Activated T-helper 2 cell treated with anti-CD3 and anti-CD28 coated beads, Interferon-gamma antibody, Interleukin-2, Interleukin-4, amounts not matched to agents 10 μg/mL and 5 μg/mL and 100 μg/mL, durations not matched to agents 14 hours and 24 hours and 36 hours (primary cell): ENCODE data around the gene TNPO3. TPM values are rescaled to one million over a fixed set of nuclear protein-coding genes. Genes with fewer than 3 reads are reported as not detected.
"Not testable (repeated sequence)": the region's sequence is repeated elsewhere in the genome, so short reads cannot be mapped to it uniquely, and the experiment has no call there.

Source experiments
- DNase-seq: peaks from one replicate; pipeline ENCODE4 v3.0.0; 2021; ENCODE audit warnings: low spot score
- H3K27ac Mint-ChIP-seq: one replicate; pipeline ENCODE4 v1.8.0; 2021; ENCODE audit warnings: mixed read lengths
- H3K27me3 Mint-ChIP-seq: one replicate; pipeline ENCODE4 v1.8.0; 2021; ENCODE audit warnings: low read depth, mixed read lengths
- H3K36me3 Mint-ChIP-seq: one replicate; pipeline ENCODE4 v1.8.0; 2021; ENCODE audit warnings: low read depth, mixed read lengths
- H3K4me1 Mint-ChIP-seq: one replicate; pipeline ENCODE4 v1.8.0; 2021; ENCODE audit warnings: low read depth, mixed read lengths
- H3K4me3 Mint-ChIP-seq: one replicate; pipeline ENCODE4 v1.8.0; 2021; ENCODE audit warnings: low read depth, mild to moderate bottlenecking, moderate library complexity, mixed read lengths
- H3K9me3 Mint-ChIP-seq: one replicate; pipeline ENCODE4 v1.8.0; 2021; ENCODE audit warnings: mixed read lengths
- intact Hi-C: fragments of 100-400 bp; cut with micrococcal nuclease; formaldehyde crosslinking; loops from one replicate; pipeline ENCODE4 v1.15.1; 2023
- total RNA-seq: library from RNA; stranded (reverse); gene quantifications from 2 replicates; pipeline ENCODE4 v1.2.3, GENCODE V29; 2022

The TNPO3 gene
- total RNA-seq, 1 donor from 2014 or later, result 53.7 TPM

DNA sequence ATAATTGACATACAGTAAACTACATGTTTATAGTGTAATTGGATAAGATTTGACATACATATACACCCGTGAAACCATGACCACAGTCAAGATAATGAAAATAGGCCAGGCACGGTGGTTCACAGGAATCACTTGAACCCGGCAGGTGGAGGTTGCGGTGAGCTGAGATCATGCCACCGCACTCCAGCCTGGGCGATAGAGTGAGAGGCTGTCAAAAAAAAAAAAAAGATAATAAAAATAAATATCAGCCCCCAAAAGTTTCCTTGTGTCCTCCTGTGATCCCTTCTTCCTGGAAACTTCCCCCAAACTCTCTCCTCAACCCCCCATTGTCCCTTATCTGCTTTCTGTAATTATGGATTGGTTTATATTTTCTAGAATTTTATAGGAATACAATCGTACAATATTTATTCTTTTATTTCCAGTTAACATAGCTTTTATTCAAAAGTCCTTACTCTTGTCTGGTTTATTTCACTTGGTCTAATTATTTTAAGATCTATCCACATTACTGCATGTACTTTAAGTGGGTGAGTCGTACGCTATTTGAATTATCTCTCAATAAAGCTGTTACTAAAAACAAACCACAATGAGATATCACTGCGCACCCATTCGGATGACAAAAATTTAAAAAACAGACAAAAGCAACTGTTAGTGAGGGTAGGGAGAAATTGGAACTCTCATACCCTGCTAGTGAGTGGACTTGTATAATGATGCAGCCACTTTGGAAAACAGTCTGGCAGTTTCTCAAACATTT is 30.1 kb upstream of the TNPO3 start:
- H3K9me3 Mint-ChIP-seq, result no peaks in the 10 kb centered on the region
- H3K4me1 Mint-ChIP-seq, result peaks cover 10% of the 10 kb centered on the region
- H3K36me3 Mint-ChIP-seq, result no peaks in the 10 kb centered on the region
- peaks cover 7% of the 10 kb centered on the region for H3K27me3 Mint-ChIP-seq
- intact Hi-C loops, result loop anchor here (5.0 kb wide), 1 partner anchor 78 kb away; no protein-coding TSS in a partner anchor
- no peak overlapping the region for H3K27ac Mint-ChIP-seq
- DNase-seq, result no peak
- H3K4me3 Mint-ChIP-seq, result no peak overlapping the region

DNA sequence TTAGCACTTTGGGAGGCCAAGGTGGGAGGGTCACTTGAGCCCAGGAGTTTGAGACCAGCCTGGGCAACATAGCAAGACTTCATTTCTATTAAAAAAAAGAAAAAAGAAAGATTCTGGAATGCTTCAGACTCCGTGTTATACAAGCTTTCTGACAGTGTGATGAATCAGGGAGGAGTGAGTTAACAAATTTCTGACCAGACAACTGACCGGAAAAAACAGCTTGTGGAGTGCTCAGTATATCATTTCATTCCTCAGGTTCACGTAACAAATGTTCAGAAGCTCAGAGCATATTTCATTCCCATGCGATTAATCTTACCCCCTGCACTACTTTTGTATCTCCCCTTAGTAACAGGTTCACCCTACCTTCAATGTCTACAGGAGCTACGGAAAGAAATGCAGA is 28.6 kb upstream of the TNPO3 start:
- no peaks in the 10 kb centered on the region for H3K9me3 Mint-ChIP-seq
- no peaks in the 10 kb centered on the region for H3K36me3 Mint-ChIP-seq
- no peak overlapping the region for H3K27ac Mint-ChIP-seq
- H3K27me3 Mint-ChIP-seq, result peaks cover 15% of the 10 kb centered on the region
- H3K4me3 Mint-ChIP-seq, result no peak overlapping the region
- intact Hi-C loops, result no loop called here
- no peaks in the 10 kb centered on the region for H3K4me1 Mint-ChIP-seq
- DNase-seq, result no peak

DNA sequence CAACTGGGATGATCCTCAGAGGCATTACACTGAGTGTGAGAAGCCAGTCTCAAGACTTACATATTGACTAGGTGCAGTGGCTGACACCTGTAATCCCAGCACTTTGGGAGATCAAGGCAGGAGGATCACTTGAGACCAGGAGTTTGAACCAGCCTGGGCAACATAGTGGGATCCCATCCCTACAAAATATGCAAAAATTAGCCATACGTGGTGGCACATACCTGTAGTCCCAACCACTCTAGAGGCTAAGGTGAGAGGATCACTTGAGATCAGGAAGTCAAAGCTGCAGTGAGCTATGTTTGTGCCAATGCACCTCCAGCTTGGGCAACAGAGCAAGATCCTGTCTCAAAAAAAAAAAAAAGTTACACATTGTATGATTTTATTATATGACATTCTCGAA is 23.5 kb upstream of the TNPO3 start:
- Mint-ChIP-seq H3K4me3 (no peak overlapping the region), H3K27me3 (peaks cover 16% of the 10 kb centered on the region), H3K36me3 (no peaks in the 10 kb centered on the region), H3K4me1 (no peaks in the 10 kb centered on the region), H3K9me3 (no peaks in the 10 kb centered on the region), H3K27ac (no peak overlapping the region)
- intact Hi-C loops, result no loop called here
- DNase-seq, result no peak

DNA sequence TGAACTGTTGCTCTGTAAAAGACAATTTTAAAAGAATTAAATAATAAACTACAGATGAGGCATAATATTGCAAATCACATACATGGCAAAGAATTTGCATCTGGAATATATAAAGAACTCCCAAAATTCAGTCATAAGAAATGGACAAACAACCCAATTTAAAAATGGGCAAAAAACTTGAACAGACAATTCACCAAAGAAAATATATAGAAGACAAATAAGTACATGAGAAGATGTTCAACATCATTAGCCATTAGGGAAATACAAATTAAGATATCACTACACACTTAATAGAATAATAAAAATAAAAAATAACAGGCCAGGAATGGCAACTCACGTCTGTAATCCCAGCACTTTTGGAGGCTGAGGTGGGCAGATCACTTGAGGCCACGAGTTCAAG is 22.0 kb upstream of the TNPO3 start:
- Mint-ChIP-seq H3K4me1 (peaks cover 4% of the 10 kb centered on the region), H3K4me3 (no peak overlapping the region), H3K27me3 (peaks cover 16% of the 10 kb centered on the region), H3K36me3 (no peaks in the 10 kb centered on the region), H3K9me3 (no peaks in the 10 kb centered on the region), H3K27ac (no peak overlapping the region)
- intact Hi-C loops, result no loop called here
- no peak for DNase-seq

- Mint-ChIP-seq H3K4me3 (no peak overlapping the region), H3K9me3 (no peaks in the 10 kb centered on the region), H3K36me3 (no peaks in the 10 kb centered on the region), H3K27me3 (peaks cover 15% of the 10 kb centered on the region), H3K4me1 (peaks cover 4% of the 10 kb centered on the region), H3K27ac (no peak overlapping the region)
- no peak for DNase-seq
- intact Hi-C loops, result no loop called here
Measured at GRCh38 chr7:129074994-129075393, 20.1 kb upstream of the TNPO3 start.

- no peaks in the 10 kb centered on the region for H3K36me3 Mint-ChIP-seq
- no peaks in the 10 kb centered on the region for H3K9me3 Mint-ChIP-seq
- H3K27me3 Mint-ChIP-seq, result peaks cover 9% of the 10 kb centered on the region
- DNase-seq, result no peak
- peaks cover 4% of the 10 kb centered on the region for H3K4me1 Mint-ChIP-seq
- no peak overlapping the region for H3K4me3 Mint-ChIP-seq
- H3K27ac Mint-ChIP-seq, result no peak overlapping the region
- intact Hi-C loops, result no loop called here
Measured at GRCh38 chr7:129074361-129074871, 19.5 kb upstream of the TNPO3 start.

DNA sequence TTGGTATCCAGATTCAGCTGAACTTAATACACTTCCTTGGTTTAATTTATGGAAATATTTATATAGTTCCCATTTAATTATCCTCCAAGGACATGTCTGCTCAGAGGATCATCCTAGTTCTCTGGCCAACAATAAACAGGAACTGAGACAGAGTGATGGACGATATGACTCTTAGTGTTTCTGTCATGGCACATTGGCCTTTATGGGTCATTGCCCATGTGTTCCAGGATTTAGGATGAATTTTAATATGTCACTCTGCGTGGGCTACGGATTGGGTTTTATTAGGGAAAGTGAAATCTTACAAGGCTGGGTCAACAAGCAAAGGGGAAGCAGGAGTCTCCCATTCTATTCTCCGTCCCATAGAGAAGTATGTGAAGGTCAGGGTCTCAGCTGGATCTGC is 18.8 kb upstream of the TNPO3 start:
- no peaks in the 10 kb centered on the region for H3K9me3 Mint-ChIP-seq
- intact Hi-C loops, result no loop called here
- no peak overlapping the region for H3K27ac Mint-ChIP-seq

GRCh38 chr7:129073204-129073603 is 18.3 kb upstream of the TNPO3 start:
- DNase-seq, result no peak
- Mint-ChIP-seq H3K9me3 (no peaks in the 10 kb centered on the region), H3K27me3 (peaks cover 9% of the 10 kb centered on the region), H3K4me3 (no peak overlapping the region), H3K27ac (no peak overlapping the region), H3K4me1 (peaks cover 7% of the 10 kb centered on the region), H3K36me3 (no peaks in the 10 kb centered on the region)
- intact Hi-C loops, result no loop called here

More for the DNA sequence above, 18.8 kb upstream of the TNPO3 start:
- Mint-ChIP-seq H3K36me3 (no peaks in the 10 kb centered on the region), H3K4me3 (no peak overlapping the region), H3K27me3 (peaks cover 12% of the 10 kb centered on the region), H3K4me1 (peaks cover 7% of the 10 kb centered on the region)
- no peak for DNase-seq

GRCh38 chr7:129072479-129073011 is 17.6 kb upstream of the TNPO3 start:
- Mint-ChIP-seq H3K4me1 (peaks cover 7% of the 10 kb centered on the region), H3K36me3 (no peaks in the 10 kb centered on the region), H3K27me3 (peaks cover 12% of the 10 kb centered on the region), H3K9me3 (no peaks in the 10 kb centered on the region), H3K4me3 (no peak overlapping the region), H3K27ac (no peak overlapping the region)
- no peak for DNase-seq
- intact Hi-C loops, result no loop called here

DNA sequence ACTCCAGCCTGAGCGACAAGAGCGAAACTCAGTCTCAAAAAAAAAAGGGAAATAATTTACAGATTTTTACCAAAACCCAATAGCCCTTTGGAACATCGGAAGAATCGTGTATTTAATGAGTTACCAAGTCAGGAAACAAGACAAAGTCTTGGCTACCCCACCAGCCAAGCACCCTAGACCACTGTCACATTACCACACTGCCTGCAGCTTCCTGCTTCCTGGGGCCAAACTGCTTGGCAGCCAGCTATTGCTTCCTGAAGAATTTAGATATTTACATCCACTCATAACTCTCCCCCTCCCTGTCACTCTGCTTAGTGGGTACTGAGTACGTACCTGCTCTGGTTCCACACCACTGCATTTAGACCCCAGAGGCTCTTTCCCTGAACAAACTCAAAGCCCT is 14.1 kb upstream of the TNPO3 start:
- Mint-ChIP-seq H3K4me1 (peaks cover 7% of the 10 kb centered on the region), H3K9me3 (no peaks in the 10 kb centered on the region), H3K27me3 (peaks cover 25% of the 10 kb centered on the region), H3K36me3 (no peaks in the 10 kb centered on the region), H3K27ac (no peak overlapping the region), H3K4me3 (no peak overlapping the region)
- intact Hi-C loops, result no loop called here
- no peak for DNase-seq

DNA sequence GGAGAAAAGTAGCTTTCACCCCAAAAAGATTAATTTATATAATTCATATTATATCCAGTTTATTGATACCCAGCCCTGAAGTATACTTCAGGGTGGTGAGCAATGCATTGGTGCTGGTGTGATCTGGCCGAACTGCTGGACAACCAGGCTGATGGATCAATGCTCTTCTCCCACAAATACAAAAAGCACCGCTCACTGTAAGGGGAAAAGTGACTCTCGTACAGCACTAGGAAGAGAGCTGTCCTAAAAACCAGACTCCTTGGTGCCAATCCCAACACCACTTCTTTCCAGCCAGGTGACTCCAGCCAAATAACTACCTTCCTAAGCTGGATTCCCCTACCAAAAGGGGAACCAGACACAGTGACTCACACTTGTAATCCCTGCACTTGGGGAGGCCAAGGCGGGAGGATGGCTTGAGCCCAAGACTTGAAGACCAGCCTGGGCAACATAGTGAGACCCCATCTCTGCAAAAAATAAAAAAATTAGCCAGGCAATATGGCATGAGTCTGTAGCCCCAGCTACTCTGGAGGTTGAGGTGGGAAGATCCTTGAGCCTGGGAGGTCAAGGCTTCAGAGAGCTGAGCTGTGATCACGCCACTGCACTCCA is 13.1 kb upstream of the TNPO3 start:
- Mint-ChIP-seq H3K4me3 (no peak overlapping the region), H3K9me3 (no peaks in the 10 kb centered on the region), H3K4me1 (peaks cover 7% of the 10 kb centered on the region), H3K27me3 (peaks cover 22% of the 10 kb centered on the region), H3K36me3 (no peaks in the 10 kb centered on the region), H3K27ac (no peak overlapping the region)
- intact Hi-C loops, result no loop called here
- no peak for DNase-seq

DNA sequence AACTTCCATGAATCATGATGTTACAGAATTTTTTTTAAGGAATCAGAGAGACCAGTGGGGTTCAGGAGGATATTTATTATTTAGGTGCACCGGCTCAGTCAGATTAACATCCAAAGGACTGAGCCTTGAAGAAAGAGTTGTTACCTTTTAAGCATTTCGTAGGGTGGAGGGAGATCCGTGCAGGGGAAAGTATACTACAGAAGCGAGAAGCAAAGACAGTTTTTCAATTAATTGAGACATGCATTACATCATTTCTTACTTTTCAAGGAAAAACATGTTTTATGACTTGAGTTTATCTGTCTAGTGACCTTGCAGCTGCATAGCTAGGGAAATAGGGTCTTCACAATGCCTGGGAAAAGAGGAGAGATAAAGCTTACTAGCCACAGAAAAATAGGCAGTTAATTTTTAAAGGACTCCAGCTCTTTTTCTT is 12.2 kb upstream of the TNPO3 start:
- H3K36me3 Mint-ChIP-seq, H3K4me1 Mint-ChIP-seq, H3K27ac Mint-ChIP-seq, DNase-seq, intact Hi-C loops, H3K9me3 Mint-ChIP-seq, H3K4me3 Mint-ChIP-seq: not testable (repeated sequence)
- peaks cover 22% of the 10 kb centered on the region for H3K27me3 Mint-ChIP-seq
